Breast epithelium (tissue), 4 donors: ENCODE data around the gene TCERG1L. TPM values are rescaled to one million over a fixed set of nuclear protein-coding genes. Genes with fewer than 3 reads are reported as not detected.

Experiments used
- DNase-seq, 2 donors: peaks; one replicate each; pipeline ENCODE4 v3.0.0-alpha.2; 2019; ENCODE audit warnings: low spot score in 2 of 2
- H3K27ac ChIP-seq, 2 donors: fragments of 200-600 bp; sonication (generic) in 1 of 2; one replicate each; pipeline ENCODE4 v1.5.1; 2016 to 2019; ENCODE audit warnings: mild to moderate bottlenecking in 1 of 2
- H3K27me3 ChIP-seq, 2 donors: fragments of 200-600 bp; sonication (generic) in 1 of 2; one replicate each; pipeline versions ENCODE4 v1.5.1 to v1.6.0; 2017 to 2019; ENCODE audit warnings: control low read depth in 1 of 2, mild to moderate bottlenecking in 1 of 2
- H3K36me3 ChIP-seq: fragments of 200-600 bp; one replicate; pipeline ENCODE4 v1.5.1; 2019
- H3K4me1 ChIP-seq, 2 donors: fragments of 200-600 bp; sonication (generic); one replicate each; pipeline ENCODE4 v1.5.1; 2016 to 2019; ENCODE audit warnings: control low read depth in 1 of 2
- H3K4me3 ChIP-seq, 3 donors: fragments of 200-600 bp; sonication (generic); 1 replicate in 2 of 3; 2 replicates in 1 of 3; pipeline ENCODE4 v1.5.1; 2016 to 2019; ENCODE audit warnings: mild to moderate bottlenecking in 3 of 3, moderate library complexity in 2 of 3
- H3K9me3 ChIP-seq, 2 donors: fragments of 200-600 bp; sonication (generic) in 1 of 2; one replicate each; pipeline ENCODE4 v1.5.1; 2016 to 2019; ENCODE audit warnings: control low read depth in 1 of 2
- CTCF ChIP-seq, 3 donors: fragments of 450-650 bp; IDR thresholded peaks; one replicate each; pipeline ENCODE4 v1.5.1; 2016 to 2017; ENCODE audit warnings: antibody characterized with exemption in 3 of 3, mild to moderate bottlenecking in 3 of 3, moderate library complexity in 3 of 3
- POLR2A ChIP-seq: fragments of 450-650 bp; IDR thresholded peaks from one replicate; pipeline ENCODE4 v1.6.1; 2016; ENCODE audit warnings: antibody characterized with exemption, mild to moderate bottlenecking, moderate library complexity
- POLR2AphosphoS5 ChIP-seq, 3 donors: sonication (generic); formaldehyde crosslinking; IDR thresholded peaks; one replicate each; pipeline ENCODE4 v1.6.1; 2017; ENCODE audit warnings: antibody characterized with exemption in 3 of 3
- intact Hi-C: fragments of 100-400 bp; cut with DNase I; formaldehyde crosslinking; loops from one replicate; pipeline ENCODE4 v1.15.1; 2023; ENCODE audit warnings: low total_unique reads
- total RNA-seq, 3 donors: library from RNA; depleted of rRNA; stranded (reverse); fragments of >200 nt; gene quantifications; one replicate each; pipeline ENCODE4 v1.1.0, GENCODE V29; 2016

Gene TCERG1L
- total RNA-seq, 3 donors from 2014 or later: under 0.01 to 0.88 TPM; not detected in 1

- Histone ChIP-seq H3K27ac (no peak overlapping the region), H3K9me3 (no peaks in the 10 kb centered on the region), H3K27me3 (peaks cover 0 to 23% of the 10 kb centered on the region in 2 donors), H3K4me1 (no peaks in the 10 kb centered on the region), H3K36me3 (no peaks in the 10 kb centered on the region), H3K4me3 (no peak overlapping the region)
- no peak for DNase-seq
- TF ChIP-seq POLR2AphosphoS5 (IDR thresholded peaks at IDR 0.05) (no peak), POLR2A (no peak), CTCF (IDR thresholded peaks at IDR 0.05) (no peak)
- intact Hi-C loops: no loop called here
Measured at GRCh38 chr10:131354380-131354779, 42.9 kb upstream of the TCERG1L start.

GRCh38 chr10:131352765-131353290 lies 41.3 kb upstream of the TCERG1L start:
- no peak overlapping the region for H3K4me3 ChIP-seq
- H3K9me3 ChIP-seq: no peaks in the 10 kb centered on the region
- intact Hi-C loops: no loop called here
- H3K4me1 ChIP-seq: no peaks in the 10 kb centered on the region
- H3K36me3 ChIP-seq: no peaks in the 10 kb centered on the region
- DNase-seq: no peak
- TF ChIP-seq POLR2A (no peak), POLR2AphosphoS5 (IDR thresholded peaks at IDR 0.05) (no peak), CTCF (IDR thresholded peaks at IDR 0.05) (no peak)
- H3K27ac ChIP-seq: no peak overlapping the region
- peaks cover 0 to 29% of the 10 kb centered on the region in 2 donors for H3K27me3 ChIP-seq

GRCh38 chr10:131350660-131351059 lies 39.1 kb upstream of the TCERG1L start:
- Histone ChIP-seq H3K27ac (no peak overlapping the region), H3K9me3 (no peaks in the 10 kb centered on the region), H3K4me3 (no peak overlapping the region), H3K4me1 (no peaks in the 10 kb centered on the region), H3K36me3 (no peaks in the 10 kb centered on the region), H3K27me3 (peaks cover 0 to 26% of the 10 kb centered on the region in 2 donors)
- no peak for DNase-seq
- intact Hi-C loops: no loop called here
- TF ChIP-seq POLR2A (no peak), CTCF (IDR thresholded peaks at IDR 0.05) (no peak), POLR2AphosphoS5 (IDR thresholded peaks at IDR 0.05) (no peak)

- Histone ChIP-seq H3K27me3 (peaks cover 0 to 26% of the 10 kb centered on the region in 2 donors), H3K36me3 (no peaks in the 10 kb centered on the region), H3K9me3 (no peaks in the 10 kb centered on the region), H3K4me3 (no peak overlapping the region), H3K27ac (no peak overlapping the region), H3K4me1 (no peaks in the 10 kb centered on the region)
- no peak for TF ChIP-seq POLR2AphosphoS5 (IDR thresholded peaks at IDR 0.05)
- no peak for TF ChIP-seq CTCF (IDR thresholded peaks at IDR 0.05)
- intact Hi-C loops: no loop called here
- DNase-seq: no peak
Measured at GRCh38 chr10:131350245-131350644, 38.7 kb upstream of the TCERG1L start.

- Histone ChIP-seq H3K27ac (no peak overlapping the region), H3K9me3 (no peaks in the 10 kb centered on the region), H3K4me3 (no peak overlapping the region), H3K27me3 (peaks cover 0 to 36% of the 10 kb centered on the region in 2 donors), H3K4me1 (no peaks in the 10 kb centered on the region), H3K36me3 (no peaks in the 10 kb centered on the region)
- TF ChIP-seq POLR2A (no peak), CTCF (IDR thresholded peaks at IDR 0.05) (no peak), POLR2AphosphoS5 (IDR thresholded peaks at IDR 0.05) (no peak)
- no peak for DNase-seq
- intact Hi-C loops: no loop called here
Measured at GRCh38 chr10:131346456-131346855, 34.9 kb upstream of the TCERG1L start.
